ENCODE results near the gene EDC4. TPM values are rescaled to one million over a fixed set of nuclear protein-coding genes. Genes with fewer than 3 reads are reported as not detected.
A peak's percentile ranks its signal among the peaks of the same experiment; 100 is the strongest.

EDC4 gene
- total RNA-seq, 4 donors from 2014 or later, result 38.6 to 86.5 (median 56.7) TPM

DNA sequence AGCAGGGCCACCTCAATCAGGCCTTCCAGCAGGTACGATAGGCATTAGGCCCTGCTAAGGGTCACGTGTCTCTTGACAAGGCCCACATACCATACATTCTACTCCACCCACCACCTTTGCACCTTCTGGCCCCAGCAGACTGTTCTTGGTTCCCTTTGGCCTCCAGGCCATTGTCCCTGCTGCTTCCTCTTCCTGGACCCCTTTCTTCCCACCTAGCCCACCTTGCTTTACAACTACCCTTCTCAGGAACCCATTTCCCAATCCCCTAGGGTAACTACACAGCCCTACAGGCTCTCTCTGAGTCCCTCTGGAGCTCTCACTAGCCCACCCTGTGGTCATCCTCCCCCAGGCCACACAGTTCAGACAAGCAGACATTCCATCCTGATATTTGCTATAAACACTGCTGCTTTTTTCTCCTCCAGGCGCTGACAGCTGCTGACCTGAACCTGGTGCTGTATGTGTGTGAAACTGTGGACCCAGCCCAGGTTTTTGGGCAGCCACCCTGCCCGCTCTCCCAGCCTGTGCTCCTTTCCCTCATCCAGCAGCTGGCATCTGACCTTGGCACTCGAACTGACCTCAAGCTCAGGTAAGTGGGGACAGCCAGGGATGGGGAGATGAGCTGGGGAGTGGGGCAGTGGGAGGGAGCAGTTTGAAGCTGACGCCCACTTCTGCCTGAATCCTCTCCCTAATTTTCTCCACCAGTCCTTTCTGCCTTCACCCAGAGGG is 10.5 kb downstream of the EDC4 start:
- no peak for DNase-seq (ENCODE audit: low spot score in 2 of 2)
- 75 to 79% methylated on average over 6 of the region's 6 CpGs for WGBS, 2 donors
- no peak overlapping the region for H3K4me3 ChIP-seq (ENCODE audit: low read depth, poor library complexity, severe bottlenecking)
- no peak for TF ChIP-seq POLR2A (IDR thresholded peaks at IDR 0.05)
- TF ChIP-seq, protein P1, sequence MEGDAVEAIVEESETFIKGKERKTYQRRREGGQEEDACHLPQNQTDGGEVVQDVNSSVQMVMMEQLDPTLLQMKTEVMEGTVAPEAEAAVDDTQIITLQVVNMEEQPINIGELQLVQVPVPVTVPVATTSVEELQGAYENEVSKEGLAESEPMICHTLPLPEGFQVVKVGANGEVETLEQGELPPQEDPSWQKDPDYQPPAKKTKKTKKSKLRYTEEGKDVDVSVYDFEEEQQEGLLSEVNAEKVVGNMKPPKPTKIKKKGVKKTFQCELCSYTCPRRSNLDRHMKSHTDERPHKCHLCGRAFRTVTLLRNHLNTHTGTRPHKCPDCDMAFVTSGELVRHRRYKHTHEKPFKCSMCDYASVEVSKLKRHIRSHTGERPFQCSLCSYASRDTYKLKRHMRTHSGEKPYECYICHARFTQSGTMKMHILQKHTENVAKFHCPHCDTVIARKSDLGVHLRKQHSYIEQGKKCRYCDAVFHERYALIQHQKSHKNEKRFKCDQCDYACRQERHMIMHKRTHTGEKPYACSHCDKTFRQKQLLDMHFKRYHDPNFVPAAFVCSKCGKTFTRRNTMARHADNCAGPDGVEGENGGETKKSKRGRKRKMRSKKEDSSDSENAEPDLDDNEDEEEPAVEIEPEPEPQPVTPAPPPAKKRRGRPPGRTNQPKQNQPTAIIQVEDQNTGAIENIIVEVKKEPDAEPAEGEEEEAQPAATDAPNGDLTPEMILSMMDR (IDR thresholded peaks at IDR 0.05), result no peak
- intact Hi-C loops (cut with DNase I; ENCODE audit: low total_unique reads), result loop anchor here (5.0 kb wide), 1 partner anchor 44 kb away; no protein-coding TSS in a partner anchor

DNA sequence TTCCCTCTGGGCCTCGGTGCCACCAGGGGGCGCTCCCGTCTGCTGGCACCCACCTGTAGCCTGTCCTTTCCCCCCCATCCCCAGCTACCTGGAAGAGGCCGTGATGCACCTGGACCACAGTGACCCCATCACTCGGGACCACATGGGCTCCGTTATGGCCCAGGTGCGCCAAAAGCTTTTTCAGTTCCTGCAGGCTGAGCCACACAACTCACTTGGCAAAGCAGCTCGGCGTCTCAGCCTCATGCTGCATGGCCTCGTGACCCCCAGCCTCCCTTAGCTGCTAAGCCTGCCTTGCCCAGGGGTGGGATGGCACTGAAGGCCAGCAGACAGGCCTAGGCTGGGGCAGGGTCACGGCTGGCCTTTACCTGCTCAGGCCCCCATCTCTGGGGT is 11.0 kb downstream of the EDC4 start:
- peak in 1 of 2 donors; percentile 87 for DNase-seq (ENCODE audit: low spot score in 2 of 2)
- WGBS, 2 donors, result 47 to 55% methylated on average over 8 to 11 of the region's 11 CpGs
- intact Hi-C loops (cut with DNase I; ENCODE audit: low total_unique reads), result loop anchor here (5.0 kb wide), 1 partner anchor 43 kb away; no protein-coding TSS in a partner anchor
- H3K4me3 ChIP-seq (ENCODE audit: low read depth, poor library complexity, severe bottlenecking), result no peak overlapping the region
- TF ChIP-seq, protein P1 (IDR thresholded peaks at IDR 0.05), result peak in 1 of 3 donors; percentile 8
- TF ChIP-seq POLR2A (IDR thresholded peaks at IDR 0.05), result no peak

DNA sequence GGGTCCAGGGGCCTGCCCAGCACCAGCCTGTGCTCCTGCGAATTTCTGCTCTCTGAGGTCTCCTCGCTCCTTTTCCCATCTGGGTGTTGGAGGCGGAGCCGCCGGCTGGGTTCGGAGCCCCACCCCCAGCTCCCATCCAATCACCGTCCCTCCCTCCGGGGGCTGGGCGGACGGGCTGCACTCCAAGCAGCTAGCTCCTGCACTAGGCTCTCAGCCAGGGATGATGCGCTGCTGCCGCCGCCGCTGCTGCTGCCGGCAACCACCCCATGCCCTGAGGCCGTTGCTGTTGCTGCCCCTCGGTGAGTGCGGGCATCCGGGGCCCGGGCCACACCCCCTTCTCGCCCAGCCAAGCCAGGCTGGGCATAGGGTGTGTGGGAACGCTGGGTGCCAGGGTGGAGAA is 11.8 kb downstream of the EDC4 start, which contains the start of gene NRN1L:
TSS of gene NRN1L (plus strand) at position 202 of the 400 bp plus-strand sequence. CDS start at position 221, 19 bp downstream.
- intact Hi-C loops (cut with DNase I; ENCODE audit: low total_unique reads), result loop anchor here (5.0 kb wide), 1 partner anchor 43 kb away; no protein-coding TSS in a partner anchor
- no peak for TF ChIP-seq POLR2A (IDR thresholded peaks at IDR 0.05)
- TF ChIP-seq, protein P1 (IDR thresholded peaks at IDR 0.05), result no peak
- WGBS, 2 donors, result 0 to 24% methylated on average over 10 to 22 of the region's 22 CpGs

DNA sequence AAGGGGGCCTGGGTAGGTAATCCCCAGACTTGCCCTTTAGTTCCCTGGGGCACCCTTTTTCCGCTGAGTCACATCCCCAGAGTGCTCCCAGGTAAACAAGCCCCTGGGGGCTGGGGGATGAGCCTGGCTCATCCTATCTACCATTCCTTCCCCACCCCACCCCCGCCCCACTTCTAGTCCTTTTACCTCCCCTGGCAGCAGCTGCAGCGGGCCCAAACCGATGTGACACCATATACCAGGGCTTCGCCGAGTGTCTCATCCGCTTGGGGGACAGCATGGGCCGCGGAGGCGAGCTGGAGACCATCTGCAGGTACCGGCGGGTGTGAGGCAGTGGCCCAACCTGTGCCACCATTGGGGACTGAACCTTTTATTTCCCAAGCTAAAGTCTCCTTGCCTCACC is 12.7 kb downstream of the EDC4 start:
- intact Hi-C loops (cut with DNase I; ENCODE audit: low total_unique reads), result no loop called here
- no peak for DNase-seq (ENCODE audit: low spot score in 2 of 2)
- WGBS, 2 donors, result 91 to 95% methylated on average over 12 of the region's 12 CpGs
- H3K4me3 ChIP-seq (ENCODE audit: low read depth, poor library complexity, severe bottlenecking), result no peak overlapping the region
- TF ChIP-seq, protein P1 (IDR thresholded peaks at IDR 0.05), result no peak

More for the DNA sequence above, 11.8 kb downstream of the EDC4 start, which contains the start of gene NRN1L:
- peak; percentile 75 to 97 for DNase-seq (ENCODE audit: low spot score in 2 of 2)
- H3K4me3 ChIP-seq (ENCODE audit: low read depth, poor library complexity, severe bottlenecking), result no peak within 1 kb of the TSS

DNA sequence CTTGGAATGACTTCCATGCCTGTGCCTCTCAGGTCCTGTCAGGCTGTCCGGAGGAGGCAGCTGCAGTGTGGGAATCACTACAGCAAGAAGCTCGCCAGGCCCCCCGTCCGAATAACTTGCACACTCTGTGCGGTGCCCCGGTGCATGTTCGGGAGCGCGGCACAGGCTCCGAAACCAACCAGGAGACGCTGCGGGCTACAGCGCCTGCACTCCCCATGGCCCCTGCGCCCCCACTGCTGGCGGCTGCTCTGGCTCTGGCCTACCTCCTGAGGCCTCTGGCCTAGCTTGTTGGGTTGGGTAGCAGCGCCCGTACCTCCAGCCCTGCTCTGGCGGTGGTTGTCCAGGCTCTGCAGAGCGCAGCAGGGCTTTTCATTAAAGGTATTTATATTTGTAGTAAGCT is 13.1 kb downstream of the EDC4 start:
- intact Hi-C loops (cut with DNase I; ENCODE audit: low total_unique reads), result no loop called here
- TF ChIP-seq POLR2A (IDR thresholded peaks at IDR 0.05), result no peak
- TF ChIP-seq, protein P1 (IDR thresholded peaks at IDR 0.05), result no peak
- no peak overlapping the region for H3K4me3 ChIP-seq (ENCODE audit: low read depth, poor library complexity, severe bottlenecking)
- 96% methylated on average over 7 to 12 of the region's 19 CpGs for WGBS, 2 donors
- DNase-seq (ENCODE audit: low spot score in 2 of 2), result no peak
